Thyroid gland (tissue), 4 donors: ENCODE results near the gene STK33. TPM values are rescaled to one million over a fixed set of nuclear protein-coding genes. Genes with fewer than 3 reads are reported as not detected.
A peak's percentile ranks its signal among the peaks of the same experiment; 100 is the strongest.

Experiments used
- DNase-seq, 2 donors: peaks; one replicate each; pipeline ENCODE4 v3.0.0-alpha.2; 2019
- H3K27ac ChIP-seq, 3 donors: fragments of 200-600 bp; sonication (generic); 1 replicate in 2 of 3; 2 replicates in 1 of 3; pipeline ENCODE4 v1.5.1; 2016 to 2019; ENCODE audit warnings: mild to moderate bottlenecking in 1 of 3, moderate library complexity in 1 of 3
- H3K27me3 ChIP-seq: fragments of 200-600 bp; sonication (generic); one replicate; pipeline ENCODE4 v1.5.1; 2019
- H3K36me3 ChIP-seq, 2 donors: fragments of 200-600 bp; sonication (generic); one replicate each; pipeline ENCODE4 v1.5.1; 2016 to 2019
- H3K4me1 ChIP-seq, 2 donors: fragments of 200-600 bp; sonication (generic); one replicate each; pipeline ENCODE4 v1.5.1; 2017 to 2019
- H3K4me3 ChIP-seq, 3 donors: fragments of 200-600 bp; sonication (generic); replicated peaks in 1 of 3; 1 replicate in 2 of 3; 2 replicates in 1 of 3; pipeline ENCODE4 v1.5.1; 2016; ENCODE audit warnings: mild to moderate bottlenecking in 1 of 3
- H3K9me3 ChIP-seq: fragments of 200-600 bp; sonication (generic); one replicate; pipeline ENCODE4 v1.5.1; 2017
- POLR2A ChIP-seq, 2 donors: fragments of 450-650 bp; IDR thresholded peaks; one replicate each; pipeline ENCODE4 v1.6.1; 2017; ENCODE audit warnings: antibody characterized with exemption in 2 of 2, mild to moderate bottlenecking in 2 of 2, moderate library complexity in 1 of 2
- WGBS, 2 donors: methylation state at CpG; one replicate each; pipeline ENCODE4 v1.1.5; 2017; 5-methylcytosine and 5-hydroxymethylcytosine counted together
- intact Hi-C: fragments of 100-400 bp; cut with DNase I; formaldehyde crosslinking; loops from one replicate; pipeline ENCODE4 v1.15.1; 2023
- total RNA-seq, 4 donors: library from RNA; depleted of rRNA; stranded (reverse); fragments of >200 nt; gene quantifications; one replicate each; pipeline ENCODE4 v1.2.3, GENCODE V29; 2016
- TF ChIP-seq, protein P1 (sequence below), 6 experiments: fragments of 200-600 bp in 3 of 6; fragments of 450-650 bp in 3 of 6; sonication (generic) in 3 of 6; IDR thresholded peaks; one replicate each; pipeline ENCODE4 v1.5.1; 2016 to 2019; ENCODE audit warnings: antibody characterized with exemption in 6 of 6, mild to moderate bottlenecking in 2 of 6, inconsistent platforms in 1 of 6, moderate library complexity in 1 of 6

The STK33 gene
- total RNA-seq, 4 donors from 2014 or later = 29.3 to 49.8 (median 39.9) TPM

DNA sequence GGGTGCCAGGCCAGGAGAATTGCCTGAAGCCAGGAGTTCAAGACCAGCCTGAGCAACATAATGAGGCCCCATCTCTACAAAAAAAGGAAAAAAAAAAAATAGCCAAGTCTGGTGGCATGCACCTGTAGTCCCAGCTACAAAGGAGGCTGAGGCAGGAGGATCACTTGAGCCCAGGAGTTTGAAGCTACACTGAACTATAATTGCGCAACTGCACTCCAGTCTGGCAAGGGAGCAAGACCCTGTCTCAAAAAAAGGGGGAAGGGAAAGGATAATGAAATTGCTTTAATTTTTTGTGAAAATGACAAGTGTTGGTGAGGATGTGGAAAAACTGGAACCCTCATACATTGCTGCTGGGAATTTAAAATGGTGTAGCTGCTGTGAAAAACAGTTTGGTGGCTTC is 19.2 kb downstream of the STK33 start:
- Histone ChIP-seq H3K36me3 (no peaks in the 10 kb centered on the region), H3K9me3 (no peaks in the 10 kb centered on the region), H3K27me3 (no peaks in the 10 kb centered on the region), H3K4me3 (no peak overlapping the region), H3K27ac (no peak overlapping the region), H3K4me1 (no peaks in the 10 kb centered on the region)
- intact Hi-C loops = no loop called here
- no peak for DNase-seq
- TF ChIP-seq POLR2A (IDR thresholded peaks at IDR 0.05) = no peak
- TF ChIP-seq, protein P1, sequence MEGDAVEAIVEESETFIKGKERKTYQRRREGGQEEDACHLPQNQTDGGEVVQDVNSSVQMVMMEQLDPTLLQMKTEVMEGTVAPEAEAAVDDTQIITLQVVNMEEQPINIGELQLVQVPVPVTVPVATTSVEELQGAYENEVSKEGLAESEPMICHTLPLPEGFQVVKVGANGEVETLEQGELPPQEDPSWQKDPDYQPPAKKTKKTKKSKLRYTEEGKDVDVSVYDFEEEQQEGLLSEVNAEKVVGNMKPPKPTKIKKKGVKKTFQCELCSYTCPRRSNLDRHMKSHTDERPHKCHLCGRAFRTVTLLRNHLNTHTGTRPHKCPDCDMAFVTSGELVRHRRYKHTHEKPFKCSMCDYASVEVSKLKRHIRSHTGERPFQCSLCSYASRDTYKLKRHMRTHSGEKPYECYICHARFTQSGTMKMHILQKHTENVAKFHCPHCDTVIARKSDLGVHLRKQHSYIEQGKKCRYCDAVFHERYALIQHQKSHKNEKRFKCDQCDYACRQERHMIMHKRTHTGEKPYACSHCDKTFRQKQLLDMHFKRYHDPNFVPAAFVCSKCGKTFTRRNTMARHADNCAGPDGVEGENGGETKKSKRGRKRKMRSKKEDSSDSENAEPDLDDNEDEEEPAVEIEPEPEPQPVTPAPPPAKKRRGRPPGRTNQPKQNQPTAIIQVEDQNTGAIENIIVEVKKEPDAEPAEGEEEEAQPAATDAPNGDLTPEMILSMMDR (IDR thresholded peaks at IDR 0.05) = no peak
- WGBS, 2 donors = 91 to 96% methylated on average over 1 of the region's 1 CpG

DNA sequence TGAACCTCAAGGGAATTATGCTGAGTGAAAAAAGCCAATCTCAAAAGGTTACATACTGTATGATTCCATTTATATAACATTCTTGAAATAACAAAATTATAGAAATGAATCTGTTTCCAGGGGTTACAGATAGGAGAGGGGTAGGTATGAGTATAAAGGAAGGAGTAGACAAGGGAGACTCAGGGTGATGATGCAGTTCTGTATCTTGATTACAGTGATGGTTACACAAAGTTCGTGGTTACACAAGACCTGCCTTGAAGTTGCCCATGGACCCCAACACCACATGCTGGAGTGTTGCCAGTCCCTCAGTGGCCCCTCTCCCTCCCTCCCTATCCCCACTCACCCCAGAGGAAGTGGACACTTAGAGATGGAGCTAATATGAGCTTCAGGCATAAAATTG is 20.3 kb downstream of the STK33 start:
- intact Hi-C loops = no loop called here
- TF ChIP-seq POLR2A (IDR thresholded peaks at IDR 0.05) = no peak
- TF ChIP-seq, protein P1 (IDR thresholded peaks at IDR 0.05) = no peak
- H3K4me3 ChIP-seq = no peak overlapping the region
- no peaks in the 10 kb centered on the region for H3K4me1 ChIP-seq
- no peaks in the 10 kb centered on the region for H3K27me3 ChIP-seq
- no peak for DNase-seq
- no peak overlapping the region for H3K27ac ChIP-seq
- H3K9me3 ChIP-seq = no peaks in the 10 kb centered on the region
- WGBS, 2 donors = 81 to 91% methylated on average over 1 of the region's 1 CpG
- H3K36me3 ChIP-seq = no peaks in the 10 kb centered on the region

DNA sequence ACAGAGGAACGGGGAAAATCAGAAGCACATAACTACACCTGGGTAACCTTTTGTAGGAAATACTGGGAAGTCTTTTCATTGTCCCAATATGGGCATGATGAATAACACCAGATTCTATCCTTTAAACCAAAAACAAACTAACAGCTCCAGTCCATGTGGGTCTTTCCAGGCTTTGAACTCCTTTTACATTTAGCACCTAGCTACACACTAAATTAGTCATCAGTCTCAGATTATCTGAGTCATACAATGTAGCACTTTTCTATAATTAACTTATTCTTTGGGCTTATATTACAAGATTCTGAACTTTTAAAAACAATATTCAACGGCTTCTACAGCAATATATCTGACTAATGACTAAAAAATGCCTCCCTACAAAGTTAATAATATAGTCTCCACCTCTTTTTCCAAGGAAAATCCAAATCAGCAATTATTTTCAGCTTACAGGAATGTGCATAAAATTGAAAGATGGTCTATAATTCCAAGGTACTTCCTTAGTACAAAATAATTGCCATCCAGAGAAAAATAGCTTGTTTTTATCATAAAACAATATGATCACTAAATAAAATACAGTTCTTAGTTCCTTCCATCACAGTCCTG is 26.3 kb downstream of the STK33 start:
- TF ChIP-seq POLR2A (IDR thresholded peaks at IDR 0.05) = no peak
- TF ChIP-seq, protein P1 (IDR thresholded peaks at IDR 0.05) = no peak
- no peak overlapping the region for H3K27ac ChIP-seq
- no peaks in the 10 kb centered on the region for H3K4me1 ChIP-seq
- no peaks in the 10 kb centered on the region for H3K36me3 ChIP-seq
- no peak overlapping the region for H3K4me3 ChIP-seq
- DNase-seq = no peak
- no peaks in the 10 kb centered on the region for H3K9me3 ChIP-seq
- intact Hi-C loops = loop anchor here (5.0 kb wide), 2 partner anchors 185 to 340 kb away; no protein-coding TSS in a partner anchor
- 73 to 77% methylated on average over 2 of the region's 2 CpGs for WGBS, 2 donors
- H3K27me3 ChIP-seq = no peaks in the 10 kb centered on the region

DNA sequence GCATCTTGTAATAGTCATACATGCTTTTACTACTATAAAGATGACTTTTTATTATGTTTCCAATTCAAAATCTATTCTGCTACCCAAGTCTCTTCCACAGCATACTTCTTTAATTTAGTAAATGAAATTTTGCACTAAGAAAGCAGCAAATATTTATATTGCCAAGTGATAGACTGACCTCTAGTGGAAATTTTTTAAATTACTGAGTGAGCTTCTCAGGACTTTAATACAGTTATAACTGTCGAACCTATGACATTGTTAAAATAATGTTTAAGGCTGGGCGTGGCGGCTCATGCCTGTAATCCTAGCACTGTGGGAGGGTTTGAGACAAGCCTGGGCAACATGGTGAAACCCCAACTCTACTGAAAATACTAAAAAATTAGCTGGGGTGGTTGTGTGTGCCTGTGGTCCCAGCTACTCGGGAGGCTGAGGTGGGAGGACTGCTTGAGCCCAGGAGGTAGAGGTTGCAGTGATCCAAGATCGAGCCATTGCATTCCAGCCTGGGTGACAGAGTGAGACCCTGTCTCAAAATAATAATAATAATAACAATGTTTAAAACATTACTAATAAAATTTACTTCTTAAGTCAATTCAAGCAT is 27.3 kb downstream of the STK33 start:
- WGBS, 2 donors = 48 to 54% methylated on average over 5 of the region's 5 CpGs
- Histone ChIP-seq H3K4me3 (no peak overlapping the region), H3K27me3 (no peaks in the 10 kb centered on the region), H3K9me3 (no peaks in the 10 kb centered on the region), H3K27ac (no peak overlapping the region), H3K4me1 (no peaks in the 10 kb centered on the region), H3K36me3 (no peaks in the 10 kb centered on the region)
- TF ChIP-seq POLR2A (IDR thresholded peaks at IDR 0.05) = no peak
- TF ChIP-seq, protein P1 (IDR thresholded peaks at IDR 0.05) = peak; percentile 45 to 83 (median 64)
- no peak for DNase-seq
- intact Hi-C loops = loop anchor here (5.0 kb wide), 2 partner anchors 184 to 339 kb away; no protein-coding TSS in a partner anchor

DNA sequence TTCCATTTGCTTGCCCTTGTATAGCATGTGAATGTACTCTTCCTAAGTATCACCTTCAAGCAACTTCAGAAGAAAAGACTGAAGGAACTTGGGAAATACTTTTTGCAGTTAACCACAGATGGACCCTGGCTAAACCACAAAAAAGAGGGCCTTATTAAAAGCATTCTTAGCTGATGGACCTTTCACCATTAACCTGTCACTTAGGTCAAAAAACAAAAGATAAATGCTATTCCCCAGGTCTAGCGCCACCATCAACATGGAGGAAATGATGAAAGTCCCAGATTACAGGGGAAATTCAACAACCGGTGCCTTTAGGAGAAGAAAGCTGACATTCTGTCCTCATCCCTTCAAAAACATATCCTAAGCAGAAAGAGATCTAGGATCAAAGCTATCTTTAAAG is 29.5 kb downstream of the STK33 start:
- H3K27me3 ChIP-seq = no peaks in the 10 kb centered on the region
- TF ChIP-seq, protein P1 (IDR thresholded peaks at IDR 0.05) = no peak
- no peak for TF ChIP-seq POLR2A (IDR thresholded peaks at IDR 0.05)
- H3K4me3 ChIP-seq = no peak overlapping the region
- intact Hi-C loops = no loop called here
- no peak for DNase-seq
- no peaks in the 10 kb centered on the region for H3K4me1 ChIP-seq
- H3K27ac ChIP-seq = no peak overlapping the region
- WGBS, 2 donors = 83 to 85% methylated on average over 2 of the region's 2 CpGs
- no peaks in the 10 kb centered on the region for H3K9me3 ChIP-seq
- no peaks in the 10 kb centered on the region for H3K36me3 ChIP-seq
